Activated naive CD4-positive, alpha-beta T cell treated with anti-CD3 and anti-CD28 coated beads for 36 hours (primary cell): ENCODE data around the gene FAM76B. TPM values are rescaled to one million over a fixed set of nuclear protein-coding genes. Genes with fewer than 3 reads are reported as not detected.
"Not testable (repeated sequence)": the region's sequence is repeated elsewhere in the genome, so short reads cannot be mapped to it uniquely, and the experiment has no call there.

Experiments used
- CTCF ChIA-PET: fragments of 350-600 bp; sonication (Branson Sonifier 250); formaldehyde crosslinking; loops from one replicate; lab custom pipeline; 2021; ENCODE audit warnings: antibody characterized with exemption; lab: Charles Lee
- DNase-seq: peaks from one replicate; pipeline ENCODE4 v3.0.0-alpha.2; 2020
- H3K27ac Mint-ChIP-seq: one replicate; pipeline ENCODE4 v1.8.0; 2021; ENCODE audit warnings: mild to moderate bottlenecking, mixed read lengths
- H3K27me3 Mint-ChIP-seq: one replicate; pipeline ENCODE4 v1.8.0; 2021; ENCODE audit warnings: low read depth, mixed read lengths
- H3K36me3 Mint-ChIP-seq: one replicate; pipeline ENCODE4 v1.8.0; 2021; ENCODE audit warnings: low read depth, mixed read lengths
- H3K4me1 Mint-ChIP-seq: one replicate; pipeline ENCODE4 v1.8.0; 2021; ENCODE audit warnings: low read depth, mixed read lengths
- H3K4me3 Mint-ChIP-seq: one replicate; pipeline ENCODE4 v1.8.0; 2021; ENCODE audit warnings: mild to moderate bottlenecking, moderate library complexity, mixed read lengths
- H3K9me3 Mint-ChIP-seq: one replicate; pipeline ENCODE4 v1.8.0; 2021; ENCODE audit warnings: mixed read lengths
- intact Hi-C: fragments of 100-400 bp; cut with micrococcal nuclease; formaldehyde crosslinking; loops from one replicate; pipeline ENCODE4 v1.15.1; 2023
- total RNA-seq, 2 experiments: library from RNA; stranded (reverse); gene quantifications; one replicate each; pipeline ENCODE4 v1.2.3, GENCODE V29; 2021

The FAM76B gene
- total RNA-seq: 10 to 100 TPM; 70.3 to 71.4 TPM

DNA sequence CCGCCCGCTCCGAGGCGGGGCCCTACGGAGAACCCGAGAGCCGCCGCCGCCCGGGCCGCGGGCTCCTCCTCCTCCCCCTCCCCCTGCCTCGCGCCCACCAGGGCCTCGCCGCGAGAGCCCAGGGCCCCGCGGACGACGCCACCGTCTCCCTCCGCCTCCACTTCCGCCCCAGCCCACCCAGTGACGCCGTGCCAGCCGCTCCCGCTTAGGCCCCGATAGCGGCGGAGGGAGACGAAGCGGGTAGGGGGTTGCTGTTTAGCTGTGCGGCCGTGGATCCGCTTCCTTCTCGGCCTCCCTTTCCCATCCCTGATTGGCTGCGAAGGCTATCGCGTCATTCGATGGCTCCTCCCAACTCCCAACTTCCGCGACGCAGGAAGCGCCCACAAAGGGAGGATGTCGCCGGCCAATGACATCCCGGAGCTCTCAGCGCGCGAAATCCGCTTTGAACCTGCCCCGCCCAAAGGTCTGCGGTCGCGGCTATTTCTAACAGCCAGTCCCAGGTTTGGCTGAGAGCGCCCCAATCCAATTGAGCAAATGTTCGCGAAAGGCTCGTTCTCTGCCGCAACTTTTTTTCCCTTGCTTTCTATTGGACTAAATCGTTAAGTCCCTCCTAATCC lies at the start of gene FAM76B:
TSS of gene FAM76B (minus strand) at position 277 of the 617 bp plus-strand sequence. CDS start 304 bp downstream, outside the sequence.
- peaks cover 53% of the 10 kb centered on the region for H3K4me1 Mint-ChIP-seq

DNA sequence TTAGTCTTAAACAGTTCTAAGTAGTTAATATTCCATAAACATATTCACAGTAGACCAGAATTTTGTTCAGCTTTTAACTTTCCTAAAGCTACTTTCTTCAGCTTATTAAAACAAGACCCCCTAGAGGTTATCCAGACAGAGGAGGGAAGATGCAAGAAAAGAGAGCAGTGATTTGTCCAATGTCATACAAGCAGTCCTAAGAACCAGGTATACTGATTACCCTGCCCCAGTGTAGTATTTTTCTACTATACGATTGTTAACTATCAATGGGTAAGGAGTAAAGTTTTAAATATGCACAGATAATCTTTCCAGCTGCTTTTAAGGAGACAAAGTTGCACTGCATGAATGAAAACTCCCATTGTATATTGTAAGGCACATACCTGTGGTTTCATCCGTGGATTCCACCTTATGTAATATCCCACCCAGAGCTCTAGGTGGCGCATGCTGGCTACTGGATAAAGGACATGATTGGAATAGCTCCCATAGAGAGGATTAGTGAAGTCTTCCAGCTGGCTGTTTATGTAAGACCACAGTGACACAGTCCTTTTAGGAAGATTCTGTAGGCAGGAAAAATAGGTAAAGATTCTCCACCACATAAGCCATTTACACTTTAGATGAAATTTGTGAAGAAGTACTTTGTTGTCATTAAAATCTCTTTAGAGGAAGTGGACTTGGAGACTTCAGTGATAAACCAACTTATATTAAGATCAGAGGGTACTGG lies 46.3 kb upstream of the FAM76B start:
- Mint-ChIP-seq H3K36me3 (peaks cover 30% of the 10 kb centered on the region), H3K9me3 (no peaks in the 10 kb centered on the region), H3K4me1 (peaks cover 4% of the 10 kb centered on the region), H3K27me3 (no peaks in the 10 kb centered on the region), H3K27ac (no peak overlapping the region), H3K4me3 (no peak overlapping the region)
- peak; percentile 77 for DNase-seq
- CTCF ChIA-PET: interaction anchor here (0.7 to 3.7 kb wide), 24 partner anchors 9 to 677 kb away, joined by 3 to 25 read pairs (median 4); partner anchors contain the start of gene MAML2
- intact Hi-C loops: loop anchor here (1.0 to 5.0 kb wide), 8 partner anchors 131 to 590 kb away; partner anchors contain the start of genes CCDC82 and MAML2

More for the DNA sequence above, at the start of gene FAM76B:
- intact Hi-C loops: loop anchor here (1.0 to 5.0 kb wide), 12 partner anchors 135 to 1297 kb away; partner anchors contain the start of genes ANKRD49, CCDC82, CWC15 and FUT4
- Mint-ChIP-seq H3K4me3 (peak within 1 kb of the TSS; percentile 99), H3K36me3 (peaks cover 44% of the 10 kb centered on the region), H3K27me3 (no peaks in the 10 kb centered on the region), H3K27ac (peak within 1 kb of the TSS; percentile 100), H3K9me3 (no peaks in the 10 kb centered on the region)
- CTCF ChIA-PET: interaction anchor here (0.8 to 1.8 kb wide), 6 partner anchors 17 to 636 kb away, joined by 3 to 4 read pairs (median 4); partner anchors contain the start of gene MAML2
- peak; percentile 99 for DNase-seq

DNA sequence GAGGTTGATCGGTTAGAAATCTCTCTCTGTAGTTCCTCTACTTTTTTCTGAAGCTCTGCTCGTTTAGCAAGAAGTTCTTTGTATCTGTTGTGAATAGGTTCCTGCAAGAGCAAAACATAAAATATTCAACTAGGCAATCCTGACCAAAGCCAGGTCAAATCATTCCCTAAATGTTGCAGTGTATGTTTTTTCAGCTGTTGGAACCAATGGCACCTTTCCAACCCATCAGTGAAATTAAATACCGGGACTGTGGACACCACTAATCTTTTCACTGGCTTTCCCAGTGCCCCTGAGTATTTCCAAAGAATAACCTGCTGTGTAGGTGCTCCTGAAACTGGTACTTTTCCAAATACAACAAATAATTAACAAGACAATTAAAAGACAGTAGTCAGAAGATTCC lies 45.8 kb upstream of the FAM76B start:
- H3K9me3 Mint-ChIP-seq: no peaks in the 10 kb centered on the region
- CTCF ChIA-PET: interaction anchor here (0.7 to 3.7 kb wide), 17 partner anchors 10 to 630 kb away, joined by 3 to 25 read pairs (median 5); partner anchors contain the start of gene MAML2
- H3K4me1 Mint-ChIP-seq: peaks cover 8% of the 10 kb centered on the region
- peaks cover 31% of the 10 kb centered on the region for H3K36me3 Mint-ChIP-seq
- no peak overlapping the region for H3K4me3 Mint-ChIP-seq
- H3K27me3 Mint-ChIP-seq: no peaks in the 10 kb centered on the region
- no peak for DNase-seq
- H3K27ac Mint-ChIP-seq: no peak overlapping the region
- intact Hi-C loops: loop anchor here (5.0 kb wide), 4 partner anchors 132 to 407 kb away; no protein-coding TSS in a partner anchor

DNA sequence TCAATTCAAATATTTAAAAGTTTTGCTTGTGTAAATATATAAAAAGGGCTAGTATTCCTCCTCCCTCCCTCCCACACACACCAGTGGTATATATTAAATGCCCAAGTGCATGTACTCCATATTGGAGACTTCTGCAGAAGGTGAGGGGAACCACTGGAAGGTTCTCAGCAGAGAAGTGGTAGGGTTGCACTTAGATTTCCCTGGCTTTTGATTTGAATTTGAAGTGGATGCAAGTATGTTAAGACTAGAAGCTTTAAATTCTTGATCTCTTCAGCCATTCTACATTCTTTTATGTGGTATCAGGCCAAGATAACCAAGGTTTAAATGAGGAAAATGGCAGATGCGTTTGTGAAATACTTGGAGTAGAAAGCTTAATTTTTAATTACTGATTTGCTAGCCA lies 43.8 kb upstream of the FAM76B start:
- H3K4me3 Mint-ChIP-seq: no peak overlapping the region
- H3K4me1 Mint-ChIP-seq: peaks cover 12% of the 10 kb centered on the region
- DNase-seq: no peak
- intact Hi-C loops: loop anchor here (5.0 kb wide), 1 partner anchor 681 kb away; no protein-coding TSS in a partner anchor
- H3K27ac Mint-ChIP-seq: no peak overlapping the region
- peaks cover 34% of the 10 kb centered on the region for H3K36me3 Mint-ChIP-seq
- CTCF ChIA-PET: interaction anchor here (0.9 to 1.6 kb wide), 4 partner anchors 41 to 592 kb away, joined by 3 to 4 read pairs (median 4); no protein-coding TSS in a partner anchor
- no peaks in the 10 kb centered on the region for H3K9me3 Mint-ChIP-seq
- H3K27me3 Mint-ChIP-seq: no peaks in the 10 kb centered on the region

DNA sequence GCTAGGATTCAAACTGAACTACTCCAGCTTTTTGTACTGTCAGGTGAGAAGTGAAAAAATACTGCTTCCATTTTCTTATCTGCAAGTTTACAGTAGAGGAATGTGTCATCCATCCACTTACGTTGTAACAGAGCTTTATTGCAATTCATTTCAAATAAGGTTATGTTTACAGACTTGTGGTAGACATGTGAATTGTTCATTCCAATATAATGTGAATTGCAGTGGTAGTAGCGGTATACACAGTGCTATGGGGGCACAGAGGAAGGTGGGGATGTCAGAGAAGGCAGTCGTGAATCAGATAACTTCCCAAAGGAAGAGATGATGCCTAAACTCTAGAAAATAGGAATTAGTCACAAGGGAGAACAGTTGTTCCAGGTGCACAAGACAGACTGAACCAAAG lies 43.2 kb upstream of the FAM76B start:
- CTCF ChIA-PET: interaction anchor here (1.5 kb wide), 1 partner anchor 561 kb away, joined by 4 read pairs; no protein-coding TSS in a partner anchor
- intact Hi-C loops: loop anchor here (5.0 kb wide), 1 partner anchor 680 kb away; no protein-coding TSS in a partner anchor
- H3K27ac Mint-ChIP-seq: no peak overlapping the region
- peaks cover 12% of the 10 kb centered on the region for H3K4me1 Mint-ChIP-seq
- H3K27me3 Mint-ChIP-seq: no peaks in the 10 kb centered on the region
- no peak for DNase-seq
- no peak overlapping the region for H3K4me3 Mint-ChIP-seq
- H3K36me3 Mint-ChIP-seq: peaks cover 35% of the 10 kb centered on the region
- no peaks in the 10 kb centered on the region for H3K9me3 Mint-ChIP-seq

DNA sequence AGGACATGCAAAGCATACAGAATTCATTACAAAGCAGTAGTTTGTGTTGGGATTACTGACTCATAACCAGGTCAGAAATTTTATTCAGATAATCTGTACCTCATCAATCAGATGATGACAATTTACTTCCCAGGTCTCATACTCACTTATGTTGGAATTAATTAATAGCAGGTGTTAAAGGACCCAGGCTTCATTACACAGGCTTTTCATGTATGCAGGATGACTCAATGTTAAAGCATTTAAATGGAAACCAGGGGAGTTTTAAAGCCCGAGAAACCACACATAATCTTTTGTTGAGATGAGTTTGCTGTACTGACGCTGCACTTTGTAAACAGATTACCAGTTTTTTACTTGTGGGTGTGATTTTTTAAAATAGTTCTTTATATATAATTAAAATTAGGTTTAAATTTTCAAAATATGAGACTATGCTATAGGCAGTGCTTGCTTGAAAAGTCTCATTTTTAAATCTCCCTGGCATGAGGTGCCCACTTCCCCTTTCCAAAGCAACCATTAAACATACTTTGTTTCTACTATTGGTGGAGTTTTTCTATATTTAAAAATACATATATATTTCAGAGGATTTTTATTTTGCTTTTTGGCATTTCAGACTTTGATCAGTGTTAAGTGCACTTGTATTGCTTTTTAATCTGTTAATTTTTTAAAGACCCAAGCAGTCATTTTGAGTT lies 41.8 kb upstream of the FAM76B start:
- H3K27me3 Mint-ChIP-seq: no peaks in the 10 kb centered on the region
- peaks cover 30% of the 10 kb centered on the region for H3K36me3 Mint-ChIP-seq
- CTCF ChIA-PET: interaction anchor here (0.7 kb wide), 1 partner anchor 19 kb away, joined by 3 read pairs; no protein-coding TSS in a partner anchor
- intact Hi-C loops: loop anchor here (5.0 kb wide), 1 partner anchor 679 kb away; no protein-coding TSS in a partner anchor
- no peaks in the 10 kb centered on the region for H3K9me3 Mint-ChIP-seq
- no peak overlapping the region for H3K4me3 Mint-ChIP-seq
- H3K4me1 Mint-ChIP-seq: peaks cover 12% of the 10 kb centered on the region
- no peak overlapping the region for H3K27ac Mint-ChIP-seq
- DNase-seq: no peak

DNA sequence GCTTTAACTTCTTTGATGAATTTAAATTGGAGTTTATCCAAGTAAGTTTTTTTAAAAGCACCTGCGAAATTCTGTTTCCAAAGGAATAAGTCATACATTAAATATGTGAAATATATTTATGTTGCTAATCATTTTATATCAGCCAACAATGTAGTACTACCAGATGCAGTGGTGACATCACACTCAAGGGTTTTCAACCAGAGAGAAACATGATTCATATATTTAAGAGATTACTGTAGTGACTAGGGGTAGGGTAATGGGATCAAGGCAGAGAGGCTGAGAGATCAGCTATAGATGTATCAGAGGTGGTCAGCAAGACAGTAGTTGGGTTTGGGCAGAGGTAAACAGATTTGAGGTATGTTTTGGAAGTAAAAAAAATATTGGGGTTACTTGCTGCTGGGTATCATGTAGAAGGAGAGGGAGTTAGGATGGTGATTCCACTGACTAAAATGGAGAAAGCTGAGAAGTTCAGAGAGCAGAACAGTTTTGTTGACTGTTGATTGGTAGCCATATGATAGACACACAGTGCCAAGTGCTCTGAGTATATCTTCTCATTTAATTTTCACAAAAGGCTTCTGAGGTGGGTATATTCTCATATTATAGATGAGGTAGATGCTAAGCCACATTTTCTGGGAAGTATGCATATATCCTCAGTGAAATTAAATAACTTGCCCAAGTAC lies 40.1 kb upstream of the FAM76B start:
- peaks cover 12% of the 10 kb centered on the region for H3K4me1 Mint-ChIP-seq

DNA sequence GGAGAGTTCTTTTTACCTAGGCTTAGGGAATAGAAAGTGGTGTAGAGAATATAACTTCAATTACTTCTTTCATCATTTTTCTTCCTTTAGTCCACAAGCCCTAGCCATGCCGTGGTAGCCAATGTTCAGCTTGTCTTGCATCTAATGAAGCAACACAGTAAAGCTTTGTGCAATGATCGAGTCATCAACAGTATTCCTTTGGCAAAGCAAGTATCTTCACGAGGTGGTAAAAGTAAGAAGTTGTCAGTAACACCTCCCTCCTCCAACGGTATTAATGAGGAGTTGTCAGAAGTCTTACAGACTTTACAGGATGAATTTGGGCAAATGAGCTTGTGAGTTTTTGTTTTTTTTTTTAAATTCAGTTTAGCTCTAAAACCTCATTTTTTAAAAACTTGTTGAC lies 38.1 kb upstream of the FAM76B start:
- CTCF ChIA-PET: interaction anchor here (0.8 kb wide), 1 partner anchor 24 kb away, joined by 3 read pairs; no protein-coding TSS in a partner anchor
- Mint-ChIP-seq H3K27ac (no peak overlapping the region), H3K4me1 (peaks cover 12% of the 10 kb centered on the region), H3K36me3 (peaks cover 35% of the 10 kb centered on the region), H3K4me3 (no peak overlapping the region), H3K9me3 (no peaks in the 10 kb centered on the region), H3K27me3 (no peaks in the 10 kb centered on the region)
- no peak for DNase-seq
- intact Hi-C loops: no loop called here

More for the DNA sequence above, 40.1 kb upstream of the FAM76B start:
- H3K27ac Mint-ChIP-seq: peak overlapping the region; percentile 62
- intact Hi-C loops: loop anchor here (5.0 kb wide), 1 partner anchor 677 kb away; no protein-coding TSS in a partner anchor
- no peak for DNase-seq
- H3K27me3 Mint-ChIP-seq: no peaks in the 10 kb centered on the region
- peaks cover 36% of the 10 kb centered on the region for H3K36me3 Mint-ChIP-seq
- no peaks in the 10 kb centered on the region for H3K9me3 Mint-ChIP-seq
- H3K4me3 Mint-ChIP-seq: no peak overlapping the region
- CTCF ChIA-PET: interaction anchor here (0.9 kb wide), 1 partner anchor 9 kb away, joined by 4 read pairs; no protein-coding TSS in a partner anchor

DNA sequence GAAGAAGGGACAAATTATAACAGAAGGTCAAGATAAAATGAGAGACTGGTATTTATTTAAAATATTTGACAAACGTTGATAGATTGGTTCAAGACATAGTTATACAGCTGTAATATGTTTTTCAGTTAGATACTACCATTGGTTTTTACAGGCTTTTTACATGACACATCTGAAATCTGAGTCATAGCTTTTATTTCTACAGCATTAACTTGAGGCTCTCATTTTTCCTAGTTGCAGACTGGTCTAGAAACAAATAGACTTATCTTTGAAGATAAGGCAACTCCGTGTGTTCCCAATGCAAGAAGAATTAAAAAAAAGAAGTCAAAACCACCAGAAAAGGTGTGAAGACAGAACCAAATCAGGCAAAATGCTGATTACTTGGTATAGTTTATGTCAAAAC lies 32.1 kb upstream of the FAM76B start:
- no peak overlapping the region for H3K4me3 Mint-ChIP-seq
- DNase-seq: no peak
- no peaks in the 10 kb centered on the region for H3K27me3 Mint-ChIP-seq
- H3K27ac Mint-ChIP-seq: no peak overlapping the region
- no peaks in the 10 kb centered on the region for H3K9me3 Mint-ChIP-seq
- H3K36me3 Mint-ChIP-seq: peaks cover 32% of the 10 kb centered on the region
- H3K4me1 Mint-ChIP-seq: no peaks in the 10 kb centered on the region
- intact Hi-C loops: no loop called here
- CTCF ChIA-PET: no interaction called here

DNA sequence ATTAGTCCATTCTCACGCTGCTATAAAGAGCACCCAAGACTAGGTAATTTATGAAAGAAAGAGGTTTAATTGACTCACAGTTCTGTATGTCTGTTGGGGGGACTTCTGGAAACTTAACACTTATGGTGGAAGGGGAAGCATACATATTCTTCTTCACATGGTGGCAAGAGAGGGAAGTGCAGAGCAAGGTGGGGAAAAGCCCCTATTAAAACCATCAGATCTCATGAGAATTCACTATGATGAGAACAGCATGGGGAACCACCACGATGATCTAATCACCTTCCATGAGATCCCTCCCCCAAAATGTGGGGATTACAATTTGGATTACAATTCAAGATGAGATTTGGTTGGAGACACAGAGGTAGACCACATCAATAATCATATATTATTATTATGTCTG lies 26.5 kb upstream of the FAM76B start:
- no peaks in the 10 kb centered on the region for H3K27me3 Mint-ChIP-seq
- H3K9me3 Mint-ChIP-seq: no peaks in the 10 kb centered on the region
- H3K27ac Mint-ChIP-seq: no peak overlapping the region
- DNase-seq: no peak
- H3K4me1 Mint-ChIP-seq: peaks cover 5% of the 10 kb centered on the region
- intact Hi-C loops: no loop called here
- CTCF ChIA-PET: no interaction called here
- peaks cover 25% of the 10 kb centered on the region for H3K36me3 Mint-ChIP-seq
- no peak overlapping the region for H3K4me3 Mint-ChIP-seq

DNA sequence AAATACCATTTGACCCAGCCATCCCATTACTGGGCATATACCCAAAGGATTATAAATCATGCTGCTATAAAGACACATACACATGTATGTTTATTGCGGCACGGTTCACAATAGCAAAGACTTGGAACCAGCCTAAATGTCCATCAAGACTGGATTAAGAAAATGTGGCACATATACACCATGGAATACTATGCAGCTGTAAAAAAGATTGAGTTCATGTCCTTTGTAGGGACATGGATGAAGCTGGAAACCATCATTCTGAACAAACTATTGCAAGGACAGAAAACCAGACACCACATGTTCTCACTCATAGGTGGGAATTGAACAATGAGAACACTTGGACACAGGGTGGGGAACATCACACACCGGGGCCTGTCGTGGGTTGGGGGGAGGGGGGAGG lies 21.5 kb upstream of the FAM76B start:
- intact Hi-C loops, H3K27ac Mint-ChIP-seq, H3K27me3 Mint-ChIP-seq, H3K4me3 Mint-ChIP-seq, H3K4me1 Mint-ChIP-seq, CTCF ChIA-PET, H3K9me3 Mint-ChIP-seq, DNase-seq: not testable (repeated sequence)
- peaks cover 24% of the 10 kb centered on the region for H3K36me3 Mint-ChIP-seq
